DND-41 (cell line): ENCODE results near the gene PXT1.

Source experiments
- ATAC-seq: fragments of 200-7000 bp; cut with Tn5 transposase; 3 replicates; pipeline ENCODE4 v1.9.1; 2021; ENCODE audit warnings: low read depth; ENCODE audit not compliant: insufficient read depth
- DNase-seq: peaks from one replicate; pipeline ENCODE4 v3.0.0-alpha.2; 2020
- H2AFZ ChIP-seq: 2 replicates; pipeline ENCODE4 v1.6.0; 2012; ENCODE audit warnings: low read depth, low read length
- H3K27ac ChIP-seq: 2 replicates; pipeline ENCODE4 v1.5.1; 2012; ENCODE audit warnings: low read length, inconsistent platforms
- H3K27me3 ChIP-seq: fragments of 200-600 bp; sonication (generic); 2 replicates; pipeline ENCODE4 v1.6.0; 2012; ENCODE audit warnings: low read length, mild to moderate bottlenecking, inconsistent platforms; ENCODE audit not compliant: insufficient read depth, poor library complexity
- H3K36me3 ChIP-seq: 2 replicates; pipeline ENCODE4 v1.5.1; 2012; ENCODE audit warnings: low read length, inconsistent platforms; ENCODE audit not compliant: insufficient read depth
- H3K4me1 ChIP-seq: 2 replicates; pipeline ENCODE4 v1.5.1; 2012; ENCODE audit warnings: mild to moderate bottlenecking, low read length; ENCODE audit not compliant: insufficient read depth
- H3K4me2 ChIP-seq: 2 replicates; pipeline ENCODE4 v1.6.0; 2012; ENCODE audit warnings: mild to moderate bottlenecking, moderate library complexity, low read length, inconsistent platforms; ENCODE audit not compliant: insufficient read depth
- H3K4me3 ChIP-seq, 2 experiments: fragments of 200-600 bp in 1 of 2; shearing (Covaris generic) in 1 of 2; 2 replicates each; pipeline ENCODE4 v1.5.1; 2012 to 2016; ENCODE audit warnings: inconsistent platforms in 2 of 2, low read length in 2 of 2, mild to moderate bottlenecking in 2 of 2, low read depth in 1 of 2, moderate library complexity in 1 of 2
- H3K79me2 ChIP-seq: 2 replicates; pipeline ENCODE4 v1.6.0; 2012; ENCODE audit warnings: low read length, inconsistent platforms; ENCODE audit not compliant: insufficient read depth
- H3K9ac ChIP-seq: 2 replicates; pipeline ENCODE4 v1.6.0; 2012; ENCODE audit warnings: low read depth, mild to moderate bottlenecking, inconsistent platforms, low read length, moderate library complexity
- H3K9me3 ChIP-seq: 2 replicates; pipeline ENCODE4 v1.5.1; 2012; ENCODE audit warnings: low read length, moderate library complexity, mild to moderate bottlenecking, inconsistent platforms; ENCODE audit not compliant: insufficient read depth, severe bottlenecking
- H4K20me1 ChIP-seq: 2 replicates; pipeline ENCODE4 v1.6.0; 2012; ENCODE audit warnings: low read length; ENCODE audit not compliant: insufficient read depth
- EZH2 ChIP-seq: IDR thresholded peaks from 3 replicates; pipeline ENCODE4 v1.6.1; 2012; ENCODE audit warnings: borderline replicate concordance, low read depth, mild to moderate bottlenecking, moderate library complexity, low read length, inconsistent platforms; ENCODE audit not compliant: severe bottlenecking
- TF ChIP-seq, protein P1 (sequence below): IDR thresholded peaks from 2 replicates; pipeline ENCODE4 v1.5.1; 2012; ENCODE audit warnings: borderline replicate concordance, low read length, moderate library complexity, mild to moderate bottlenecking; ENCODE audit not compliant: poor library complexity, severe bottlenecking; ENCODE audit errors: extremely low read depth

The PXT1 gene

DNA sequence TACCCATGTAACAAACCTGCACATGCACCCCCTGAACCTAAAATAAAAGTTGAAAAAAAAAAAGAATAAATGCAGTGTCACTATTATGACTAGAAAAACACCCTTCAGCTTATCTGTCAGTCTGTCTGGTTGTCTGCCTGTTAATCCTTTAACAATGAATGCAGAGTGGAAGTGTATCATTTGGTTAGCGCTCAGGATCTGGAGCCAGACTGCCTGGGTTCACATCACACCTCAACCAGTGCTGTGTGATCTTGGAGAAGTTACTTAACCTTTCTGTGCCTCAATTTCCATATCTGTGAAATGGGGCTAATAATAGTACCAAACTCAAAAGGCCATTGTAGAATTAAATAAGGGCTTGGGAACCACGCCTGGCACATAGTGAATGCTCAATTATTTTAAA, 72.0 kb downstream of the PXT1 start:
- H3K4me1 ChIP-seq = no peaks in the 10 kb centered on the region
- H3K36me3 ChIP-seq = no peaks in the 10 kb centered on the region
- H3K27ac ChIP-seq = no peak overlapping the region
- H2AFZ ChIP-seq = no peak overlapping the region
- H4K20me1 ChIP-seq = no peaks in the 10 kb centered on the region
- ATAC-seq = no peak
- TF ChIP-seq, protein P1, sequence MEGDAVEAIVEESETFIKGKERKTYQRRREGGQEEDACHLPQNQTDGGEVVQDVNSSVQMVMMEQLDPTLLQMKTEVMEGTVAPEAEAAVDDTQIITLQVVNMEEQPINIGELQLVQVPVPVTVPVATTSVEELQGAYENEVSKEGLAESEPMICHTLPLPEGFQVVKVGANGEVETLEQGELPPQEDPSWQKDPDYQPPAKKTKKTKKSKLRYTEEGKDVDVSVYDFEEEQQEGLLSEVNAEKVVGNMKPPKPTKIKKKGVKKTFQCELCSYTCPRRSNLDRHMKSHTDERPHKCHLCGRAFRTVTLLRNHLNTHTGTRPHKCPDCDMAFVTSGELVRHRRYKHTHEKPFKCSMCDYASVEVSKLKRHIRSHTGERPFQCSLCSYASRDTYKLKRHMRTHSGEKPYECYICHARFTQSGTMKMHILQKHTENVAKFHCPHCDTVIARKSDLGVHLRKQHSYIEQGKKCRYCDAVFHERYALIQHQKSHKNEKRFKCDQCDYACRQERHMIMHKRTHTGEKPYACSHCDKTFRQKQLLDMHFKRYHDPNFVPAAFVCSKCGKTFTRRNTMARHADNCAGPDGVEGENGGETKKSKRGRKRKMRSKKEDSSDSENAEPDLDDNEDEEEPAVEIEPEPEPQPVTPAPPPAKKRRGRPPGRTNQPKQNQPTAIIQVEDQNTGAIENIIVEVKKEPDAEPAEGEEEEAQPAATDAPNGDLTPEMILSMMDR = no peak
- no peak for TF ChIP-seq EZH2
- DNase-seq = no peak
- H3K27me3 ChIP-seq = no peaks in the 10 kb centered on the region
- H3K4me3 ChIP-seq = no peak overlapping the region
- no peaks in the 10 kb centered on the region for H3K9me3 ChIP-seq
- no peak overlapping the region for H3K9ac ChIP-seq
- H3K79me2 ChIP-seq = no peaks in the 10 kb centered on the region
- H3K4me2 ChIP-seq = no peak overlapping the region

DNA sequence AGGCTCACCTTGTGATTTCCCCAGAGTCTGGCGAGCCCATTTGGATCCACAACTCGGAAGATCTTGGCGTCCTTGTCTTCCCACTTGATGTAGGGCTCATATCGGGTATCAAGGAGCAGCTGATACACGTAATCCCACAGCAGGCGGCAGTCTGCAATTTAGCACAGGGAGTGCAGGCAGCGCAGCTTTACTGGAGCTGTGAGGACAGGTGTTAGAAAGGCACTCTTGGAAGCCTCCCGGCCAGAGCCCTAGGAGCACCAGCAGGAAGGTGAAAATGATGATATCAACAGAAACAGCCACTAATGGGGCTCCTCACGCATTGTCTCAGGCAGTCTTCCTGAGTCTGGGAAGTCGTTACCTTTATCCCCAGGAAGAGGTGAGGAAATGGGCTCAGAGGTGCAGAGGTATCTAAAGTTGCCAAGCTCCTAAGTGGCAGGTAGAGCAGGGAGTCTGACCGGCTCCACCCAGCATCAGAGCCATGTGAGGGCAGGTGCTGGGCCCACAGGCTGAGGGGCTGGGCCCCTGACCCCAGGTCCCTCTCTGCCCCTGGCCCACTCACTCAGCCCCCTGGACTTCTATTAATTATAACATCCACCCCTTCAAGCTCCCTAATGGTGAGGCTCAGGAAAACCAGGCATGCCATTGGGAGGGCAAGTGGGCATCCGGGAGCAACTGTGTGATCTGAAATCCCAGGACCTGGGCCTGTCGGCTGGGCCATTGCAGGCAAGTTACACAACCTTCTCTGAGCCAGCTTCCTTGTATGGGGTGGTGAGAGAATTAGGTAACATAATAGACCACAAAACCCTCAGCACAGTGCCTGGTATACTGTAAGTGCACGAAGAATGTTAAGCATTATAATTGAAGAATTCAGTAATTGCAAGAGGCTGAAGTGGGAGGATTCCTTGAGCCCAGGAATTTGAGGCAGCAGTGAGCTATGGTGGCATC, 73.5 kb downstream of the PXT1 start:
- Histone ChIP-seq H3K9ac (no peak overlapping the region), H2AFZ (no peak overlapping the region), H3K27ac (no peak overlapping the region), H3K4me3 (no peak overlapping the region), H3K4me2 (no peak overlapping the region), H4K20me1 (no peaks in the 10 kb centered on the region), H3K36me3 (no peaks in the 10 kb centered on the region), H3K79me2 (no peaks in the 10 kb centered on the region), H3K27me3 (no peaks in the 10 kb centered on the region), H3K9me3 (no peaks in the 10 kb centered on the region), H3K4me1 (no peaks in the 10 kb centered on the region)
- TF ChIP-seq, protein P1 = no peak
- no peak for TF ChIP-seq EZH2
- DNase-seq (no peak), ATAC-seq (no peak)

DNA sequence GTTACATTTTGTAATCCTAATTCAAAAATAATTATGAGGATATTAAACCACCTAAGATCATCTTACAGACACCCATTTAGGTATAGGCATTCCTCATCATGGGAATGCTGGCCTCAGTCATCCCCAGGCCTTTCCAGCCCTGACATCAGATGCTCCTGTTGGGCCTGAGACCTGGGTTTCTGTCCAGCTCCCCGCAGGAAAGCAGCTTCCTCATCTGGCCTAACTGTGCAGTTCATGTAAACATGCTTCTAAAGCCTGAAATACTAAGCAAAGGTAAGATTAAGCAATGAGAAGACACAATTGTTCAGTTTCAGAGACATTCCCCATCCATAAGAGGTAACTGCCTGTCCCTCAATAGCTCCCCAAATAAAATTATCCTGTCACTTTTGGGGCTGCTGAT, 74.2 kb downstream of the PXT1 start:
- no peaks in the 10 kb centered on the region for H3K4me1 ChIP-seq
- no peaks in the 10 kb centered on the region for H3K36me3 ChIP-seq
- H3K4me2 ChIP-seq = no peak overlapping the region
- no peaks in the 10 kb centered on the region for H3K9me3 ChIP-seq
- no peaks in the 10 kb centered on the region for H3K27me3 ChIP-seq
- no peak overlapping the region for H2AFZ ChIP-seq
- H3K79me2 ChIP-seq = no peaks in the 10 kb centered on the region
- TF ChIP-seq, protein P1 = no peak
- no peak for TF ChIP-seq EZH2
- no peak overlapping the region for H3K4me3 ChIP-seq
- DNase-seq (no peak), ATAC-seq (no peak)
- no peak overlapping the region for H3K9ac ChIP-seq
- no peaks in the 10 kb centered on the region for H4K20me1 ChIP-seq
- H3K27ac ChIP-seq = no peak overlapping the region
